ENCODE data around the gene PSMB3. TPM values are rescaled to one million over a fixed set of nuclear protein-coding genes. Genes with fewer than 3 reads are reported as not detected.

Gene PSMB3
- total RNA-seq, 1 experiment from 2014 or later: 346 TPM

DNA sequence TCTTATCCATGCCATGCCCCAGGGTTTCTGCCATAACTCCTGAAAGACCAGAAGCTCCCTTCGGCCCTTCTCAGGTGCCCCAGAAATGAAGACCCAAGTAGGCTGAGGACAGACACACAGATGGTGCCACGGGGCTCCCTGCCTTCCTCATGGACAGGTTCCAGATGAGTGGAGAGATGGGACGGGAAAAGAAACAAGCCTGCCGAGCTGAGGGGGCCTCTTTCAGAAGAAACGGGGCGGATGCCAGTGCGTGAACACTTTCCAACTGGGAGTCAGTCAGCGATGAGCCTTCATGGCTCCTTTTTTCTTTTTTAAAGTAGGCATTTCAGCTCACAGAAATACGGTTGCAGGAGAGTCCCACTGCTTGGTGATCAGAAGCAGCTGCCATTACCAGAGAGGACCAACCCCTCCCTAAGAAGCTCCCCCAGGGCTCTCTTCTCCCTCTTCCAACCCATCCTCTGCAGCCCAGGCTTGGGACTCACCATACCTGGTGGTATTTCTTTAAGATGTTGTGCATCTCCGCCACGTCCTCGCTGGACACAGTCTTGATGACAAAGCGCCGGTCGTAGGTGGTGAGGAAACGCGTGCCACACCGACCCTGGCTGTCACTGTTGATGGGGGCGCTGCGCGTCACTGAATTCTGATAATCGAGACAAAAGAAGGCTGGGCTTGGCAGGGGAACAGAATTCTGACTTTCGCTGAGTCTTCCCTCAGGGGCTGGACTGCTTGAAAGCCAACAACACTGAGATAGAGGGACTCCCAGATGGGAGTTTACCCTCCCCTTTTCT lies 27.6 kb downstream of the PSMB3 start:
- Histone ChIP-seq H3K9ac (ENCODE audit: low read length) (no peak overlapping the region), H3K9me3 (ENCODE audit: control insufficient read depth in 1 of 2, insufficient read depth in 1 of 2, low read depth in 1 of 2, low read length in 2 of 2) (no peaks in the 10 kb centered on the region), H3K27ac (ENCODE audit: low read depth, low read length) (no peak overlapping the region), H2AFZ (ENCODE audit: low read depth, low read length, poor library complexity, severe bottlenecking) (no peak overlapping the region), H3K36me3 (ENCODE audit: control insufficient read depth in 1 of 2, insufficient read depth in 2 of 2, low read length in 2 of 2) (peaks cover 42 to 61% of the 10 kb centered on the region in 2 experiments; a peak in 3 of 4 replicates), H3K4me3 (replicated peaks in 1 of 2; ENCODE audit: low read depth in 1 of 2, low read length in 2 of 2) (no peak overlapping the region), H3K9me2 (ENCODE audit: insufficient read depth) (no peaks in the 10 kb centered on the region), H3K27me3 (ENCODE audit: insufficient read depth, low read length) (no peaks in the 10 kb centered on the region), H3K79me2 (ENCODE audit: insufficient read depth, low read length) (no peaks in the 10 kb centered on the region), H3K4me2 (ENCODE audit: low read length) (no peak overlapping the region), H3K4me1 (ENCODE audit: control insufficient read depth in 1 of 2, insufficient read depth in 2 of 2, low read length in 2 of 2) (no peaks in the 10 kb centered on the region), H4K20me1 (ENCODE audit: insufficient read depth) (no peaks in the 10 kb centered on the region)
- BruUV-seq (replicated peaks): no TSS peak
- ChIA-PET RAD21 (ENCODE audit: low non-redundant PET in 1 of 2, low total read pairs in 2 of 2, uncharacterized antibody in 2 of 2, unreplicated experiment in 2 of 2) (no interaction called here), POLR2A (no interaction called here), CTCF (no interaction called here)
- DNase-seq (ENCODE audit: low read depth, low spot score) (no peak), ATAC-seq (no peak)
- intact Hi-C loops (cut with micrococcal nuclease): no loop called here
- TF ChIP-seq ELF1 (IDR thresholded peaks at IDR 0.05; ENCODE audit: borderline replicate concordance, low read depth) (no peak), ZNF274 (IDR thresholded peaks at IDR 0.05; ENCODE audit: low read depth, low read length) (no peak), SRF (IDR thresholded peaks at IDR 0.05; ENCODE audit: low read depth) (no peak), SP1 (IDR thresholded peaks at IDR 0.05; ENCODE audit: low read depth) (no peak), SIN3A (IDR thresholded peaks at IDR 0.05; ENCODE audit: low read depth) (no peak), JUND (IDR thresholded peaks at IDR 0.05) (no peak), EGR1 (IDR thresholded peaks at IDR 0.05; ENCODE audit: low read depth) (no peak), TCF7L2 (IDR thresholded peaks at IDR 0.05; ENCODE audit: borderline replicate concordance, extremely low read depth, insufficient read depth, insufficient read length) (no peak), ZFX (IDR thresholded peaks at IDR 0.05) (no peak), EZH2phosphoT487 (IDR thresholded peaks at IDR 0.05; ENCODE audit: borderline replicate concordance) (no peak), POLR2AphosphoS5 (IDR thresholded peaks at IDR 0.05; ENCODE audit: low read depth, low read length) (no peak), EZH2 (IDR thresholded peaks at IDR 0.05) (no peak), RAD21 (IDR thresholded peaks at IDR 0.05; ENCODE audit: low read depth) (no peak), CBX3 (IDR thresholded peaks at IDR 0.05; ENCODE audit: low read depth) (no peak), YY1 (IDR thresholded peaks at IDR 0.05; ENCODE audit: extremely low read depth, insufficient replicate concordance, low read depth, low read length) (no peak)
- TF ChIP-seq, protein P1, sequence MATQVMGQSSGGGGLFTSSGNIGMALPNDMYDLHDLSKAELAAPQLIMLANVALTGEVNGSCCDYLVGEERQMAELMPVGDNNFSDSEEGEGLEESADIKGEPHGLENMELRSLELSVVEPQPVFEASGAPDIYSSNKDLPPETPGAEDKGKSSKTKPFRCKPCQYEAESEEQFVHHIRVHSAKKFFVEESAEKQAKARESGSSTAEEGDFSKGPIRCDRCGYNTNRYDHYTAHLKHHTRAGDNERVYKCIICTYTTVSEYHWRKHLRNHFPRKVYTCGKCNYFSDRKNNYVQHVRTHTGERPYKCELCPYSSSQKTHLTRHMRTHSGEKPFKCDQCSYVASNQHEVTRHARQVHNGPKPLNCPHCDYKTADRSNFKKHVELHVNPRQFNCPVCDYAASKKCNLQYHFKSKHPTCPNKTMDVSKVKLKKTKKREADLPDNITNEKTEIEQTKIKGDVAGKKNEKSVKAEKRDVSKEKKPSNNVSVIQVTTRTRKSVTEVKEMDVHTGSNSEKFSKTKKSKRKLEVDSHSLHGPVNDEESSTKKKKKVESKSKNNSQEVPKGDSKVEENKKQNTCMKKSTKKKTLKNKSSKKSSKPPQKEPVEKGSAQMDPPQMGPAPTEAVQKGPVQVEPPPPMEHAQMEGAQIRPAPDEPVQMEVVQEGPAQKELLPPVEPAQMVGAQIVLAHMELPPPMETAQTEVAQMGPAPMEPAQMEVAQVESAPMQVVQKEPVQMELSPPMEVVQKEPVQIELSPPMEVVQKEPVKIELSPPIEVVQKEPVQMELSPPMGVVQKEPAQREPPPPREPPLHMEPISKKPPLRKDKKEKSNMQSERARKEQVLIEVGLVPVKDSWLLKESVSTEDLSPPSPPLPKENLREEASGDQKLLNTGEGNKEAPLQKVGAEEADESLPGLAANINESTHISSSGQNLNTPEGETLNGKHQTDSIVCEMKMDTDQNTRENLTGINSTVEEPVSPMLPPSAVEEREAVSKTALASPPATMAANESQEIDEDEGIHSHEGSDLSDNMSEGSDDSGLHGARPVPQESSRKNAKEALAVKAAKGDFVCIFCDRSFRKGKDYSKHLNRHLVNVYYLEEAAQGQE (IDR thresholded peaks at IDR 0.05; ENCODE audit: low read depth): no peak
- TF ChIP-seq, protein P2, sequence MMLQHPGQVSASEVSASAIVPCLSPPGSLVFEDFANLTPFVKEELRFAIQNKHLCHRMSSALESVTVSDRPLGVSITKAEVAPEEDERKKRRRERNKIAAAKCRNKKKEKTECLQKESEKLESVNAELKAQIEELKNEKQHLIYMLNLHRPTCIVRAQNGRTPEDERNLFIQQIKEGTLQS (IDR thresholded peaks at IDR 0.05): no peak
- TF ChIP-seq, protein P3, sequence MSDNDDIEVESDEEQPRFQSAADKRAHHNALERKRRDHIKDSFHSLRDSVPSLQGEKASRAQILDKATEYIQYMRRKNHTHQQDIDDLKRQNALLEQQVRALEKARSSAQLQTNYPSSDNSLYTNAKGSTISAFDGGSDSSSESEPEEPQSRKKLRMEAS (IDR thresholded peaks at IDR 0.05): no peak
- TF ChIP-seq, protein P4, sequence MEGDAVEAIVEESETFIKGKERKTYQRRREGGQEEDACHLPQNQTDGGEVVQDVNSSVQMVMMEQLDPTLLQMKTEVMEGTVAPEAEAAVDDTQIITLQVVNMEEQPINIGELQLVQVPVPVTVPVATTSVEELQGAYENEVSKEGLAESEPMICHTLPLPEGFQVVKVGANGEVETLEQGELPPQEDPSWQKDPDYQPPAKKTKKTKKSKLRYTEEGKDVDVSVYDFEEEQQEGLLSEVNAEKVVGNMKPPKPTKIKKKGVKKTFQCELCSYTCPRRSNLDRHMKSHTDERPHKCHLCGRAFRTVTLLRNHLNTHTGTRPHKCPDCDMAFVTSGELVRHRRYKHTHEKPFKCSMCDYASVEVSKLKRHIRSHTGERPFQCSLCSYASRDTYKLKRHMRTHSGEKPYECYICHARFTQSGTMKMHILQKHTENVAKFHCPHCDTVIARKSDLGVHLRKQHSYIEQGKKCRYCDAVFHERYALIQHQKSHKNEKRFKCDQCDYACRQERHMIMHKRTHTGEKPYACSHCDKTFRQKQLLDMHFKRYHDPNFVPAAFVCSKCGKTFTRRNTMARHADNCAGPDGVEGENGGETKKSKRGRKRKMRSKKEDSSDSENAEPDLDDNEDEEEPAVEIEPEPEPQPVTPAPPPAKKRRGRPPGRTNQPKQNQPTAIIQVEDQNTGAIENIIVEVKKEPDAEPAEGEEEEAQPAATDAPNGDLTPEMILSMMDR (IDR thresholded peaks at IDR 0.05 in 2 of 3, conservative IDR thresholded peaks at IDR 0.05 in 1 of 3; ENCODE audit: borderline replicate concordance in 1 of 3, insufficient read depth in 1 of 3, low read depth in 2 of 3, low read length in 2 of 3): no peak
- TF ChIP-seq, protein P5, sequence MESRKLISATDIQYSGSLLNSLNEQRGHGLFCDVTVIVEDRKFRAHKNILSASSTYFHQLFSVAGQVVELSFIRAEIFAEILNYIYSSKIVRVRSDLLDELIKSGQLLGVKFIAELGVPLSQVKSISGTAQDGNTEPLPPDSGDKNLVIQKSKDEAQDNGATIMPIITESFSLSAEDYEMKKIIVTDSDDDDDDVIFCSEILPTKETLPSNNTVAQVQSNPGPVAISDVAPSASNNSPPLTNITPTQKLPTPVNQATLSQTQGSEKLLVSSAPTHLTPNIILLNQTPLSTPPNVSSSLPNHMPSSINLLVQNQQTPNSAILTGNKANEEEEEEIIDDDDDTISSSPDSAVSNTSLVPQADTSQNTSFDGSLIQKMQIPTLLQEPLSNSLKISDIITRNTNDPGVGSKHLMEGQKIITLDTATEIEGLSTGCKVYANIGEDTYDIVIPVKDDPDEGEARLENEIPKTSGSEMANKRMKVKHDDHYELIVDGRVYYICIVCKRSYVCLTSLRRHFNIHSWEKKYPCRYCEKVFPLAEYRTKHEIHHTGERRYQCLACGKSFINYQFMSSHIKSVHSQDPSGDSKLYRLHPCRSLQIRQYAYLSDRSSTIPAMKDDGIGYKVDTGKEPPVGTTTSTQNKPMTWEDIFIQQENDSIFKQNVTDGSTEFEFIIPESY (IDR thresholded peaks at IDR 0.05; ENCODE audit: extremely low read depth, insufficient replicate concordance, low read length): no peak

Measured in HCT116 (cell line).